ENCODE results near the gene ARL15. TPM values are rescaled to one million over a fixed set of nuclear protein-coding genes. Genes with fewer than 3 reads are reported as not detected.

ARL15 gene
- total and polyA plus RNA-seq, 2 donors (not counting 3 experiments of a cell fraction or from before 2014, with no cell fraction given): 11.9 to 24.4 TPM

- Histone ChIP-seq H3K4me2 (ENCODE audit: insufficient read depth, low read length) (no peak overlapping the region), H3K9ac (replicated peaks; ENCODE audit: extremely low read depth, insufficient read depth, low read length) (no peak overlapping the region), H4K20me1 (replicated peaks; ENCODE audit: control insufficient read depth, extremely low read depth, insufficient read depth, low read length) (no peaks in the 10 kb centered on the region), H3K9me1 (replicated peaks; ENCODE audit: control insufficient read depth, extremely low read depth, insufficient read depth, low read length) (no peaks in the 10 kb centered on the region), H3K27me3 (ENCODE audit: control insufficient read depth in 2 of 2, insufficient read depth in 2 of 2, low read length in 2 of 2) (no peaks in the 10 kb centered on the region), H3K27ac (ENCODE audit: insufficient read depth, low read depth, low read length) (no peak overlapping the region), H3K4me1 (ENCODE audit: control insufficient read depth, extremely low read depth, insufficient read depth, low read length) (peaks cover 7% of the 10 kb centered on the region), H3K4me3 (replicated peaks in 1 of 3; ENCODE audit: insufficient read depth in 1 of 3, low read depth in 1 of 3, low read length in 3 of 3) (no peak overlapping the region), H3K9me3 (replicated peaks; ENCODE audit: control insufficient read depth, insufficient read depth, low read length) (no peaks in the 10 kb centered on the region), H2AFZ (ENCODE audit: low read depth, low read length) (no peak overlapping the region), H3K79me2 (ENCODE audit: control insufficient read depth, insufficient read depth, low read length) (no peaks in the 10 kb centered on the region), H3K36me3 (ENCODE audit: control insufficient read depth in 2 of 2, extremely low read depth in 1 of 2, insufficient read depth in 2 of 2, low read length in 2 of 2) (no peaks in the 10 kb centered on the region)
- intact Hi-C loops (cut with micrococcal nuclease): no loop called here
- no peak for DNase-seq (ENCODE audit: low read depth, low spot score)
- ChIA-PET POLR2A (no interaction called here), CTCF (interaction anchor here (0.6 kb wide), 1 partner anchor 452 kb away, joined by 3 read pairs; no protein-coding TSS in a partner anchor)
- no TSS peak for BruUV-seq (replicated peaks)
- dilution Hi-C loops (cut with MboI; ENCODE audit: extremely low pct_ligation_motif_present, low sequenced_read_pairs): no loop called here
- peak; percentile 28 for TF ChIP-seq FOS (IDR thresholded peaks at IDR 0.05; ENCODE audit: borderline replicate concordance, insufficient read depth, low read length)
- no peak for TF ChIP-seq JUN (IDR thresholded peaks at IDR 0.05; ENCODE audit: borderline replicate concordance, insufficient read depth, insufficient read length, low read depth)
- FAIRE-seq: no peak
Observed at GRCh38 chr5:54024466-54024865, 285.9 kb downstream of the ARL15 start.

GRCh38 chr5:54022223-54022622, 288.1 kb downstream of the ARL15 start:
- Histone ChIP-seq H3K9me3 (replicated peaks; ENCODE audit: control insufficient read depth, insufficient read depth, low read length) (no peaks in the 10 kb centered on the region), H4K20me1 (replicated peaks; ENCODE audit: control insufficient read depth, extremely low read depth, insufficient read depth, low read length) (no peaks in the 10 kb centered on the region), H3K27ac (ENCODE audit: insufficient read depth, low read depth, low read length) (no peak overlapping the region), H2AFZ (ENCODE audit: low read depth, low read length) (no peak overlapping the region), H3K9ac (replicated peaks; ENCODE audit: extremely low read depth, insufficient read depth, low read length) (no peak overlapping the region), H3K27me3 (ENCODE audit: control insufficient read depth in 2 of 2, insufficient read depth in 2 of 2, low read length in 2 of 2) (no peaks in the 10 kb centered on the region), H3K36me3 (ENCODE audit: control insufficient read depth in 2 of 2, extremely low read depth in 1 of 2, insufficient read depth in 2 of 2, low read length in 2 of 2) (no peaks in the 10 kb centered on the region), H3K4me3 (replicated peaks in 1 of 3; ENCODE audit: insufficient read depth in 1 of 3, low read depth in 1 of 3, low read length in 3 of 3) (no peak overlapping the region), H3K4me1 (ENCODE audit: control insufficient read depth, extremely low read depth, insufficient read depth, low read length) (peaks cover 7% of the 10 kb centered on the region), H3K4me2 (ENCODE audit: insufficient read depth, low read length) (peak overlapping the region; percentile 8), H3K9me1 (replicated peaks; ENCODE audit: control insufficient read depth, extremely low read depth, insufficient read depth, low read length) (no peaks in the 10 kb centered on the region), H3K79me2 (ENCODE audit: control insufficient read depth, insufficient read depth, low read length) (no peaks in the 10 kb centered on the region)
- CTCF ChIA-PET: interaction anchor here (1.0 to 1.2 kb wide), 2 partner anchors 13 to 222 kb away, joined by 3 read pairs; no protein-coding TSS in a partner anchor
- POLR2A ChIA-PET: no interaction called here
- FAIRE-seq (no peak), DNase-seq (ENCODE audit: low read depth, low spot score) (no peak)
- intact Hi-C loops (cut with micrococcal nuclease) (no loop called here), dilution Hi-C loops (cut with MboI; ENCODE audit: extremely low pct_ligation_motif_present, low sequenced_read_pairs) (no loop called here)
- TF ChIP-seq FOS (IDR thresholded peaks at IDR 0.05; ENCODE audit: borderline replicate concordance, insufficient read depth, low read length): no peak
- no peak for TF ChIP-seq MAX (IDR thresholded peaks at IDR 0.05; ENCODE audit: insufficient read depth, insufficient read length)
- TF ChIP-seq MYC (IDR thresholded peaks at IDR 0.05; ENCODE audit: low read depth, low read length): no peak
- no peak for TF ChIP-seq JUN (IDR thresholded peaks at IDR 0.05; ENCODE audit: borderline replicate concordance, insufficient read depth, insufficient read length, low read depth)
- no peak for TF ChIP-seq EZH2 (IDR thresholded peaks at IDR 0.05; ENCODE audit: borderline replicate concordance, low read depth, low read length, severe bottlenecking)
- no peak for TF ChIP-seq POLR2A (IDR thresholded peaks at IDR 0.05; ENCODE audit: low read depth, low read length)
- TF ChIP-seq POLR2AphosphoS5 (IDR thresholded peaks at IDR 0.05; ENCODE audit: insufficient read depth, low read depth, low read length): no peak
- TF ChIP-seq CTCF (IDR thresholded peaks at IDR 0.05; ENCODE audit: extremely low read depth in 1 of 2, insufficient read depth in 1 of 2, low read depth in 1 of 2, low read length in 2 of 2): no peak
- no peak for TF ChIP-seq GATA2 (IDR thresholded peaks at IDR 0.05; ENCODE audit: insufficient read depth, insufficient read length, low read depth, low read length)
- no TSS peak for BruUV-seq (replicated peaks)

Data from endothelial cell of umbilical vein (primary cell).